Measurements from ENCODE around the gene RUVBL2. TPM values are rescaled to one million over a fixed set of nuclear protein-coding genes. Genes with fewer than 3 reads are reported as not detected.
A peak's percentile ranks its signal among the peaks of the same experiment; 100 is the strongest.

RUVBL2 gene
- total RNA-seq, 1 experiment from 2014 or later, result 130 TPM

DNA sequence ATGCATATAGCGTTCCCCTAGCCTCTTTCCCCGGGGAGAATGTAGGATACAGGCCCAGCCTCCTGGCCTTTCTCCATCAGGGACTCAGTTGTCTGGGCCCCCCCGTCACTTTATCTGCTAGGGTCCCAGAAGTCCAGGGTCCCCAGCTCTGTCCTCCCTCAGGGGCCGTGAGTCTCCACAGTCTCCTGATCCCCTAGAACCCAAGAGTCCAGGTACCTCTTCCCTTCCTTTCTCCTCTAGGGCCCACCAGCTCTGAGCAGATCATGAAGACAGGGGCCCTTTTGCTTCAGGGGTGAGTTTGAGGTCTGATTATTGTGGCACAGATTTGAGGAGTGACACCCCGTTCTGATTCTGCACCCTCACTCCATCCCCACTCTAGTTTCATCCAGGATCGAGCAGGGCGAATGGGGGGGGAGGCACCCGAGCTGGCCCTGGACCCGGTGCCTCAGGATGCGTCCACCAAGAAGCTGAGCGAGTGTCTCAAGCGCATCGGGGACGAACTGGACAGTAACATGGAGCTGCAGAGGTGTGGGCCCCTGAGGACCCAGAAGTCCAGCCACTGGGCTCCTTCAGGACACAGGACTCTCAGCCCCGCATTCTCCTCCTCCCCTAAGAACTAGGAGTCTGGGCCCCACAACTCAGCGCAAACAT, 38.3 kb upstream of the RUVBL2 start:
- Mint-ChIP-seq H3K27me3 (ENCODE audit: low read depth) (peaks cover 10% of the 10 kb centered on the region), H3K36me3 (ENCODE audit: insufficient read depth in 1 of 3, low read depth in 3 of 3) (peaks cover 17 to 44% (median 37%) of the 10 kb centered on the region in 3 experiments; a peak in 6 of 7 replicates), H3K4me1 (peaks cover 14 to 15% of the 10 kb centered on the region in 2 experiments), H3K27ac (peak overlapping the region in 2 of 3 experiments; percentile 77 to 93; a peak in 4 of 7 replicates), H3K9me3 (no peaks in the 10 kb centered on the region), H3K4me3 (peak overlapping the region; percentile 79 to 81)
- Histone ChIP-seq H2BK5ac (ENCODE audit: insufficient read length, low read length) (no peak overlapping the region), H2BK15ac (ENCODE audit: low read depth, low read length) (no peak overlapping the region), H3K9me3 (ENCODE audit: control insufficient read depth, low read depth, low read length) (no peaks in the 10 kb centered on the region), H3K23me2 (ENCODE audit: insufficient read length, low read depth, low read length, poor library complexity, severe bottlenecking) (peaks cover 8% of the 10 kb centered on the region), H3K14ac (ENCODE audit: insufficient read depth, low read length) (no peak overlapping the region), H3K9ac (ENCODE audit: extremely low read depth, insufficient read length, low read length) (peak overlapping the region; percentile 77), H3K4me1 (ENCODE audit: insufficient read depth, low read length) (no peaks in the 10 kb centered on the region), H3T11ph (ENCODE audit: low read length) (no peak overlapping the region), H4K91ac (ENCODE audit: insufficient read length, low read depth, low read length) (no peak overlapping the region), H3K79me2 (ENCODE audit: insufficient read depth, low read length) (no peaks in the 10 kb centered on the region), H4K8ac (replicated peaks; ENCODE audit: insufficient read length, low read depth, low read length) (no peak overlapping the region), H2AFZ (ENCODE audit: low read length) (no peak overlapping the region), H3K79me1 (ENCODE audit: insufficient read depth, low read depth, low read length, poor library complexity, severe bottlenecking) (peaks cover 4% of the 10 kb centered on the region), H3K23ac (ENCODE audit: insufficient read length, low read depth, low read length) (no peak overlapping the region), H3K4me2 (ENCODE audit: insufficient read depth, insufficient read length, low read length) (peak overlapping the region; percentile 64), H2AK5ac (ENCODE audit: insufficient read length, low read length) (no peak overlapping the region), H3K27ac (ENCODE audit: insufficient read length, low read depth, low read length) (no peak overlapping the region), H3K4ac (ENCODE audit: low read depth, low read length) (no peak overlapping the region), H2BK12ac (ENCODE audit: insufficient read length, low read depth, low read length) (no peak overlapping the region), H4K5ac (ENCODE audit: insufficient read length, low read depth, low read length) (no peak overlapping the region), H2BK20ac (ENCODE audit: low read depth, low read length, poor library complexity, severe bottlenecking) (no peak overlapping the region), H2BK120ac (ENCODE audit: low read depth, low read length, poor library complexity, severe bottlenecking) (no peak overlapping the region), H3K27me3 (ENCODE audit: insufficient read depth, low read length) (no peaks in the 10 kb centered on the region), H4K20me1 (ENCODE audit: control insufficient read depth, insufficient read depth, insufficient read length) (no peaks in the 10 kb centered on the region), H3K56ac (ENCODE audit: insufficient read length, low read depth, low read length) (no peak overlapping the region), H3K18ac (ENCODE audit: insufficient read length, low read depth, low read length) (peak overlapping the region; percentile 63)
- no peak for TF ChIP-seq CTCF (conservative IDR thresholded peaks at IDR 0.05)
- DNase-seq, result no peak
- WGBS (ENCODE audit: extremely low coverage, insufficient read length, low lambda C conversion rate), result no CpG with 5 or more reads among the region's 16 CpGs

Measured in H9 (cell line).